ENCODE measurements around the gene HBZ. TPM values are rescaled to one million over a fixed set of nuclear protein-coding genes. Genes with fewer than 3 reads are reported as not detected.
"Not testable (repeated sequence)": the region's sequence is repeated elsewhere in the genome, so short reads cannot be mapped to it uniquely, and the experiment has no call there.

HBZ gene
- total and polyA plus RNA-seq, 2 of the 8 experiments (the other 6 are each of a cell fraction or from before 2014, with no cell fraction given) = 0.12 TPM; not detected in 1

DNA sequence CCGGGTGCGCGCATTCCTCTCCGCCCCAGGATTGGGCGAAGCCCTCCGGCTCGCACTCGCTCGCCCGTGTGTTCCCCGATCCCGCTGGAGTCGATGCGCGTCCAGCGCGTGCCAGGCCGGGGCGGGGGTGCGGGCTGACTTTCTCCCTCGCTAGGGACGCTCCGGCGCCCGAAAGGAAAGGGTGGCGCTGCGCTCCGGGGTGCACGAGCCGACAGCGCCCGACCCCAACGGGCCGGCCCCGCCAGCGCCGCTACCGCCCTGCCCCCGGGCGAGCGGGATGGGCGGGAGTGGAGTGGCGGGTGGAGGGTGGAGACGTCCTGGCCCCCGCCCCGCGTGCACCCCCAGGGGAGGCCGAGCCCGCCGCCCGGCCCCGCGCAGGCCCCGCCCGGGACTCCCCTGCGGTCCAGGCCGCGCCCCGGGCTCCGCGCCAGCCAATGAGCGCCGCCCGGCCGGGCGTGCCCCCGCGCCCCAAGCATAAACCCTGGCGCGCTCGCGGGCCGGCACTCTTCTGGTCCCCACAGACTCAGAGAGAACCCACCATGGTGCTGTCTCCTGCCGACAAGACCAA, 20.0 kb downstream of the HBZ start, which contains the start of gene HBA2:
Gene HBA2, plus strand, starts transcription at position 503 of the 568 bp plus-strand sequence. Its CDS starts 37 bp downstream, at position 540.
- TF ChIP-seq EZH2 (IDR thresholded peaks at IDR 0.05; ENCODE audit: low read depth, low read length, severe bottlenecking) (peak; percentile 11), SUZ12 (IDR thresholded peaks at IDR 0.05; ENCODE audit: low read length) (0 out of 2 replicates have a peak, but pooled peaks have one; percentile 46)
- FAIRE-seq = not testable (repeated sequence)

More for the DNA sequence above, 20.0 kb downstream of the HBZ start, which contains the start of gene HBA2:
- H2BK5ac ChIP-seq (ENCODE audit: low read depth, low read length); H3K79me1 ChIP-seq (ENCODE audit: low read depth, low read length); H3K4ac ChIP-seq (replicated peaks; ENCODE audit: insufficient read length, low read depth, low read length); H2BK15ac ChIP-seq (ENCODE audit: low read length); H2BK120ac ChIP-seq (replicated peaks; ENCODE audit: low read depth, low read length); H3K4me2 ChIP-seq (ENCODE audit: insufficient read depth in 1 of 2, low read depth in 2 of 2, low read length in 2 of 2); H4K5ac ChIP-seq (ENCODE audit: insufficient read length, low read depth, low read length); H3K27ac ChIP-seq (ENCODE audit: low read depth, low read length); H2BK12ac ChIP-seq (ENCODE audit: low read depth, low read length); H4K8ac ChIP-seq (ENCODE audit: extremely low read depth, insufficient read depth, low read length); H3K56ac ChIP-seq (replicated peaks; ENCODE audit: insufficient read length, low read depth, low read length); POLR2A ChIA-PET (ENCODE audit: partially characterized antibody); H3K36me3 ChIP-seq (ENCODE audit: control insufficient read depth in 2 of 4, insufficient read depth in 4 of 4, low read length in 3 of 4); DNase-seq (ENCODE audit: low read depth in 1 of 2, low spot score in 2 of 2); H3K4me3 ChIP-seq (ENCODE audit: extremely low read depth in 1 of 4, insufficient read depth in 2 of 4, low read depth in 3 of 4, low read length in 4 of 4); H2AK5ac ChIP-seq (ENCODE audit: low read depth, low read length); H3K14ac ChIP-seq (ENCODE audit: insufficient read length); H3K18ac ChIP-seq (ENCODE audit: extremely low read depth, low read length); H4K91ac ChIP-seq (replicated peaks; ENCODE audit: insufficient read length, low read length); H3K79me2 ChIP-seq (ENCODE audit: control insufficient read depth in 1 of 2, insufficient read depth in 2 of 2, low read length in 2 of 2); H3K9me3 ChIP-seq (ENCODE audit: insufficient read depth in 2 of 2, low read depth in 1 of 2, low read length in 1 of 2); H3K23me2 ChIP-seq (ENCODE audit: low read depth, low read length); H2BK20ac ChIP-seq (ENCODE audit: low read length); H2AFZ ChIP-seq (ENCODE audit: low read length); H3K9ac ChIP-seq (replicated peaks in 1 of 4; ENCODE audit: extremely low read depth in 1 of 4, low read depth in 3 of 4, low read length in 3 of 4); H3K23ac ChIP-seq (ENCODE audit: insufficient read length): not testable (repeated sequence)
- CTCF ChIA-PET (ENCODE audit: partially characterized antibody) = interaction anchor here (1.5 to 2.9 kb wide), 2 partner anchors 8 to 65 kb away, joined by 4 to 9 read pairs; partner anchors contain the start of gene HBQ1
- Histone ChIP-seq H3K4me1 (replicated peaks in 1 of 4; ENCODE audit: control insufficient read depth in 3 of 4, insufficient read depth in 4 of 4, low read length in 3 of 4) (peaks cover 0 to 14% (median 1%) of the 10 kb centered on the region in 4 experiments; a peak in 4 of 7 replicates), H3K27me3 (replicated peaks in 1 of 4; ENCODE audit: control insufficient read depth in 3 of 4, extremely low read depth in 1 of 4, insufficient read depth in 3 of 4, low read length in 3 of 4) (peaks cover 49 to 83% (median 74%) of the 10 kb centered on the region in 4 experiments), H4K20me1 (replicated peaks in 1 of 2; ENCODE audit: control insufficient read depth in 1 of 2, insufficient read depth in 2 of 2, low read length in 2 of 2) (peaks cover 6 to 14% of the 10 kb centered on the region in 2 experiments)
- no CpG with 5 or more reads among the region's 74 CpGs for WGBS, 2 experiments (ENCODE audit: extremely low coverage in 1 of 2, insufficient coverage in 1 of 2, insufficient read length in 1 of 2, insufficient replicate concordance in 2 of 2, low coverage in 1 of 2, low lambda C conversion rate in 2 of 2, missing lambda C conversion rate in 1 of 2)
